Measurements from ENCODE around the gene PPP1R3C. TPM values are rescaled to one million over a fixed set of nuclear protein-coding genes. Genes with fewer than 3 reads are reported as not detected.
A peak's percentile ranks its signal among the peaks of the same experiment; 100 is the strongest.

The PPP1R3C gene
- total and polyA plus RNA-seq, 5 donors from 2014 or later, result not detected

DNA sequence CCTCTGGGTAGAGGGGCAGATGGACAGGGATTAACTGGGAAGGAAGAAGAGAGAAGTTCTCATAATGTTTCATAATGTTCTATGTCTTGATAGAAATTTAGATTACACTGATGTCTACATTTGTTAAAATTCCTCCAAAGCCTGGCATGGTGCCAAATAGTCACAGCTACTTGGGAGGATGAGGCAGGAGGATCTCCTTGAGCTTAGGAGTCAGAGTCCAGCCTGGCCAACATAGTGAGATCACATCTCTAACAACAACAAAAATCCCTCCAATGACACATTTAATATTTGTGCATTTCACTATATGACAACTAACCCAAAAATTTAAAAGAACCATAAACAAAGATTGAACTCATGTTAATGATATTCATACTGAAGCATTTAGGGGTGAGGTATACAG, 33.0 kb upstream of the PPP1R3C start:
- Mint-ChIP-seq H3K4me1 (no peaks in the 10 kb centered on the region), H3K4me3 (no peak overlapping the region), H3K9me3 (peaks cover 0 to 6% (median 0%) of the 10 kb centered on the region in 7 donors), H3K36me3 (no peaks in the 10 kb centered on the region), H3K27ac (peak overlapping the region in 1 of 3 donors; percentile 73), H3K27me3 (peaks cover 17% of the 10 kb centered on the region)
- Histone ChIP-seq H3K27ac (ENCODE audit: insufficient read depth, low read length, poor library complexity, severe bottlenecking) (no peak overlapping the region), H3K27me3 (ENCODE audit: control insufficient read depth, insufficient read depth, low read length) (peaks cover 2% of the 10 kb centered on the region), H3K36me3 (ENCODE audit: control insufficient read depth, insufficient read depth, low read length) (no peaks in the 10 kb centered on the region), H3K4me1 (ENCODE audit: control insufficient read depth, insufficient read depth, low read length, poor library complexity, severe bottlenecking) (no peaks in the 10 kb centered on the region), H3K4me3 (ENCODE audit: low read depth, low read length) (no peak overlapping the region), H3K9me3 (ENCODE audit: control insufficient read depth in 2 of 2, low read length in 2 of 2) (no peaks in the 10 kb centered on the region)
- DNase-seq (no peak), ATAC-seq (ENCODE audit: low read depth in 2 of 2) (no peak)

DNA sequence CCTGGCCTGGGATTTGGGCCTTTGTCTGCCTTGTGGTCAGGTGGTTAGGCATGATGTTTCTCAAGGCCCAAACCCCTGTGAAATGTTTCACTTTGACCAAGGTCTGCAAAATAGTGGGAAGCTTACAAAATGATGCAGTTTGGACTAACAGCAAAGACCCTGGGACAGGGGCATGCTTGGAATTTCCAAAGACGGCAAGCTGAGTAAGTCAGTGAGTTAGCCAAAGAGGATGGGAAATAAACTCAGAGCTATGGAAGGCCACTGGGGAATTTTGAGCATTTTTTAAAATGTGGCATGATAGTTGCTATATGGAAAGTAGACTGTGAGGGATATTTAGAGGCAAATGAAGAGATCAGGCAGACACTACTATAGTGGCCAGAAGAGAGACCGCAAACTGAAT, 31.6 kb upstream of the PPP1R3C start:
- Mint-ChIP-seq H3K27me3 (peaks cover 11% of the 10 kb centered on the region), H3K9me3 (peaks cover 0 to 6% (median 0%) of the 10 kb centered on the region in 7 donors), H3K36me3 (no peaks in the 10 kb centered on the region), H3K27ac (no peak overlapping the region), H3K4me1 (no peaks in the 10 kb centered on the region), H3K4me3 (no peak overlapping the region)
- H3K36me3 ChIP-seq (ENCODE audit: control insufficient read depth, insufficient read depth, low read length), result no peaks in the 10 kb centered on the region
- no peak overlapping the region for H3K27ac ChIP-seq (ENCODE audit: insufficient read depth, low read length, poor library complexity, severe bottlenecking)
- H3K4me3 ChIP-seq (ENCODE audit: low read depth, low read length), result no peak overlapping the region
- H3K4me1 ChIP-seq (ENCODE audit: control insufficient read depth, insufficient read depth, low read length, poor library complexity, severe bottlenecking), result no peaks in the 10 kb centered on the region
- no peaks in the 10 kb centered on the region for H3K9me3 ChIP-seq (ENCODE audit: control insufficient read depth in 2 of 2, low read length in 2 of 2)
- ATAC-seq (ENCODE audit: low read depth in 2 of 2) (no peak), DNase-seq (no peak)
- peaks cover 2% of the 10 kb centered on the region for H3K27me3 ChIP-seq (ENCODE audit: control insufficient read depth, insufficient read depth, low read length)

DNA sequence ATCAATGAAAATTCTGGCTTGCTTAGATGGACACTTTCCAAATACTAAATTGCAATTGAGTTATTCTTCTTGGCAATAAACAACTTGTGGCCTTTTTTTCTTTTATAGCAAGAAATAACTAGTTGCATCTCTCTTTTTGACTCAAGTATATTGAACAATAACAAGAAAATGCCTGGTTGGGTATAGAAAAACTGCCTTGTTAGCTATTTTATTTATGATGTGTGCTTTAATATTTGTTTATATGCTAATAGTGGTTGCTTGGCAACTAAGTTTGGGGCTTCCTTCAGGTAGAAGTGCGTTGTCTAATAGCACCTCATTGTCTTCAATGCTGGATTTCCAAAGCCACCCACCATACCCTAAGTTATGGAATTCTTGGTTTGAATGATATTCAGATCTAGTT, 30.1 kb upstream of the PPP1R3C start:
- Mint-ChIP-seq H3K4me1 (no peaks in the 10 kb centered on the region), H3K27me3 (peaks cover 16% of the 10 kb centered on the region), H3K9me3 (peaks cover 0 to 6% (median 0%) of the 10 kb centered on the region in 7 donors), H3K4me3 (no peak overlapping the region), H3K27ac (no peak overlapping the region), H3K36me3 (no peaks in the 10 kb centered on the region)
- DNase-seq, result no peak
- no peaks in the 10 kb centered on the region for H3K36me3 ChIP-seq (ENCODE audit: control insufficient read depth, insufficient read depth, low read length)
- no peaks in the 10 kb centered on the region for H3K4me1 ChIP-seq (ENCODE audit: control insufficient read depth, insufficient read depth, low read length, poor library complexity, severe bottlenecking)
- no peak overlapping the region for H3K27ac ChIP-seq (ENCODE audit: insufficient read depth, low read length, poor library complexity, severe bottlenecking)
- H3K9me3 ChIP-seq (ENCODE audit: control insufficient read depth in 2 of 2, low read length in 2 of 2), result no peaks in the 10 kb centered on the region
- peaks cover 2% of the 10 kb centered on the region for H3K27me3 ChIP-seq (ENCODE audit: control insufficient read depth, insufficient read depth, low read length)
- H3K4me3 ChIP-seq (ENCODE audit: low read depth, low read length), result no peak overlapping the region
- ATAC-seq (ENCODE audit: low read depth in 2 of 2), result no peak

DNA sequence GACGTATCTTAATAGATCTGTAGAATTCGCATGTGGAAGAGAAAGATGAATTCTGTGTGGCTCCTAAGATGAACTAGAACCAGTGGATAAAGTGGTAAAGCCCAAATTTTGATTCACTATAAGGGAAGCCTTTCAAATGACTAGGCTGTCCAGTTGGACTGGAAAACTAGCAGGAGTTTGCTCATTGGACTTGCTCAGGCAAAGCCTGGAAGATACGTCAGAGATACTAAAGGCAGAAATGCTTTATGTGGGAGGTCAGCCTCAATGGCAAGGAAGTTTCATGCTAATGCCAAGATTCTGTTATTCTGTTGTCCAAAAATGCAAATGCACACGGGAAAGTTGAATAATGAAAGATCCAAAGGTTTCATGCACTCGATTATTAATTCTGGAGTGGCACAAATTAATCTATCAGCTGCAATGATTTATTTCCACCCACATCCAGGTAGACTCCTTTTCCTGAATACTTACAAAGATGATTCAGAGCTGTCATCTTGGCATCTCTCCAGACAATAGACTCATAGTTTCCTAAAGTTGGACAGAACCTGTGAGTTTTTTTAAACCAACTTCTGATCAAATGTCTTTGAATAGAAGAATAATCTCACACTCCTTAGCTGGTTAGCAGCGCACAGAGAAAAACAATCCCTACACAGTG, 20.5 kb upstream of the PPP1R3C start:
- peaks cover 0 to 4% (median 0%) of the 10 kb centered on the region in 7 donors for H3K9me3 Mint-ChIP-seq
- H3K27ac Mint-ChIP-seq, result no peak overlapping the region
- H3K4me1 Mint-ChIP-seq, result no peaks in the 10 kb centered on the region
- ATAC-seq (ENCODE audit: low read depth in 2 of 2) (no peak), DNase-seq (no peak)
- no peak overlapping the region for H3K4me3 Mint-ChIP-seq
- Histone ChIP-seq H3K36me3 (ENCODE audit: control insufficient read depth, insufficient read depth, low read length) (no peaks in the 10 kb centered on the region), H3K9me3 (ENCODE audit: control insufficient read depth in 2 of 2, low read length in 2 of 2) (no peaks in the 10 kb centered on the region), H3K4me1 (ENCODE audit: control insufficient read depth, insufficient read depth, low read length, poor library complexity, severe bottlenecking) (no peaks in the 10 kb centered on the region), H3K27me3 (ENCODE audit: control insufficient read depth, insufficient read depth, low read length) (no peaks in the 10 kb centered on the region), H3K4me3 (ENCODE audit: low read depth, low read length) (no peak overlapping the region), H3K27ac (ENCODE audit: insufficient read depth, low read length, poor library complexity, severe bottlenecking) (no peak overlapping the region)
- H3K36me3 Mint-ChIP-seq, result no peaks in the 10 kb centered on the region
- H3K27me3 Mint-ChIP-seq, result peaks cover 19% of the 10 kb centered on the region

DNA sequence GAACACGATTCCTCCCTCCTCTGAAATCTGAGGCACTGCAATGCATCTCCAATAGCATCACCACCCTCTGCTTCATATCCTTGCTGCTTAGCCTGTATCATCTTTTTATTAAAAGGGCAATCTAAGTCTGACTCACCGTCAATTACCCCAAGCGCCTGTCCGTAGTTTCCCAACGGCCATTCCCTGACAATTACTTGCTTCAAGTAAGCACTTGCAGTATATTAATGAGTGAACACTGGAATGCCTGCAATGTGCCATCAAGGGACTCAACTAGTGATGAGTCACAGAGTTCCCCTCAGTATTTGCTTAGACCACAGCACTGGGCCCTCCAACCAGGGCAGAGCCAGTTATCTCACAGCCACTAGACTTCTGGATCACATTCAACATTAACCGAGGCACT, 19.5 kb upstream of the PPP1R3C start:
- Histone ChIP-seq H3K27ac (ENCODE audit: insufficient read depth, low read length, poor library complexity, severe bottlenecking) (no peak overlapping the region), H3K4me1 (ENCODE audit: control insufficient read depth, insufficient read depth, low read length, poor library complexity, severe bottlenecking) (no peaks in the 10 kb centered on the region), H3K27me3 (ENCODE audit: control insufficient read depth, insufficient read depth, low read length) (no peaks in the 10 kb centered on the region), H3K36me3 (ENCODE audit: control insufficient read depth, insufficient read depth, low read length) (no peaks in the 10 kb centered on the region), H3K9me3 (ENCODE audit: control insufficient read depth in 2 of 2, low read length in 2 of 2) (no peaks in the 10 kb centered on the region), H3K4me3 (ENCODE audit: low read depth, low read length) (no peak overlapping the region)
- H3K4me3 Mint-ChIP-seq, result no peak overlapping the region
- no peaks in the 10 kb centered on the region for H3K4me1 Mint-ChIP-seq
- H3K27ac Mint-ChIP-seq, result no peak overlapping the region
- peaks cover 0 to 4% (median 0%) of the 10 kb centered on the region in 7 donors for H3K9me3 Mint-ChIP-seq
- no peaks in the 10 kb centered on the region for H3K36me3 Mint-ChIP-seq
- H3K27me3 Mint-ChIP-seq, result peaks cover 13% of the 10 kb centered on the region
- DNase-seq, result no peak
- ATAC-seq (ENCODE audit: low read depth in 2 of 2), result no peak

DNA sequence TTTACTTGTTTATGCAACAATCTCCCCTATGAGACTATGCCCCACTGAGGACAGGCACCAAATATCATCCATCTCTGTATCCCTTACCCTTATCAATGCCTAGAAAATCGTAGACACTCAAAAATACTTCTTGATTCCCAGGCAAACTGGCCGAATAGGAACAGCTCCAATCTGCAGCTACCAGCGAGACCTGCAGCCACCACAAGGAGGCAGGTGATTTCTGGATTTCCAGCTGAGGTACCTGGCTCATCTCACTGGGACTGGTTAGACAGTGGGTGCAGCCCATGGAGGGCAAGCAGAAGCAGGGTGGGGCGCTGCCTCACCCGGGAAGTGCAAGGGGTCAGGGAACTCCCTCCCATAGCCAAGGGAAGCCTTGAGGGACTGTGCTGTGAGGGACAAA, 10.8 kb upstream of the PPP1R3C start:
- H3K27me3 Mint-ChIP-seq, result peaks cover 9% of the 10 kb centered on the region

DNA sequence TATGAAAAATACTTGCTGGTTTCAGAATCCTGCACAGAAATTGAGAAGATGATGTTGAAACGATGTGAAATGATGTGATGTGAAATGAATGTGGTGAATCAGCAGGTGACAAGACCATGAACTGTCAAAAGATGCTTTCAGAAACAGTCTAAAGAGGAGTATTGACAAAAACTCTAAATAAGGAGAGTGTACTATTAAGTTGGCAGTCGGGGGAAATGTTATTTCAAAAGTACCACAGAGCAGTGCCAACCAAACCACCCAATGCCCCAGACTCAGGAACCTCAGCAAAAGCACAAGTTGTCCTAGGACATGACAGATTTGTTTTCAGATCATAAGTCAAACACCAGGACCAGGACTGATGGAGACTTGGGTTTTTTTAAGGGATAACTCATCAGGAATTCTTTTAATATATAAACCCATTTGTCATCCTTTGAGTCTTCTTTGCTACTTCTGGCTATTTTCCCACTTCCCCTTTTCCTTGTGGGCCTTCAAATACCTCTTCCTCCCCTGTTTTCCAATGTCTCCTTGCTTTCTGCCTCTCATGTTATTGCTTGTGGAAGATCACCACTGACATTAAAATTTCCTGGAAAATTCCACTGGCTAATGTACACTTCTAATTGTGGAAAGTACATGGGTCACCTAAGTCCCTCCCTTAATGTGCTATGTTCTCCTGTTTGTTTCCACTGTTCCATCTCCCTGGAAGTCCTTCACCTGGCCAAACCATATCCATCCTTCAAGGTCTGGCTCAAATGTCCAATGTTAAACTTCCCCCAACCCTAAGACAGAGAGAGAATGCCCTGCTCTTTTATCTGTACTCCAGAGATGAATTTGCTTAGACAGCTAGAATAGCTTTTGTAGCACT, 10.2 kb upstream of the PPP1R3C start:
- Histone ChIP-seq H3K27ac (ENCODE audit: insufficient read depth, low read length, poor library complexity, severe bottlenecking) (no peak overlapping the region), H3K4me1 (ENCODE audit: control insufficient read depth, insufficient read depth, low read length, poor library complexity, severe bottlenecking) (no peaks in the 10 kb centered on the region), H3K36me3 (ENCODE audit: control insufficient read depth, insufficient read depth, low read length) (no peaks in the 10 kb centered on the region), H3K9me3 (ENCODE audit: control insufficient read depth in 2 of 2, low read length in 2 of 2) (no peaks in the 10 kb centered on the region), H3K27me3 (ENCODE audit: control insufficient read depth, insufficient read depth, low read length) (peaks cover 3% of the 10 kb centered on the region), H3K4me3 (ENCODE audit: low read depth, low read length) (no peak overlapping the region)
- H3K36me3 Mint-ChIP-seq, result no peaks in the 10 kb centered on the region
- no peak overlapping the region for H3K4me3 Mint-ChIP-seq
- no peaks in the 10 kb centered on the region for H3K4me1 Mint-ChIP-seq
- no peak for ATAC-seq (ENCODE audit: low read depth in 2 of 2)
- no peak overlapping the region for H3K27ac Mint-ChIP-seq
- peaks cover 0 to 1% (median 0%) of the 10 kb centered on the region in 7 donors for H3K9me3 Mint-ChIP-seq
- DNase-seq, result no peak
- H3K27me3 Mint-ChIP-seq, result peaks cover 10% of the 10 kb centered on the region

More for the DNA sequence above, 10.8 kb upstream of the PPP1R3C start:
- Mint-ChIP-seq H3K27ac (no peak overlapping the region), H3K4me1 (no peaks in the 10 kb centered on the region), H3K36me3 (no peaks in the 10 kb centered on the region), H3K4me3 (no peak overlapping the region), H3K9me3 (peaks cover 0 to 2% (median 0%) of the 10 kb centered on the region in 7 donors)
- H3K4me3 ChIP-seq (ENCODE audit: low read depth, low read length), result no peak overlapping the region
- H3K4me1 ChIP-seq (ENCODE audit: control insufficient read depth, insufficient read depth, low read length, poor library complexity, severe bottlenecking), result no peaks in the 10 kb centered on the region
- no peaks in the 10 kb centered on the region for H3K36me3 ChIP-seq (ENCODE audit: control insufficient read depth, insufficient read depth, low read length)
- no peaks in the 10 kb centered on the region for H3K9me3 ChIP-seq (ENCODE audit: control insufficient read depth in 2 of 2, low read length in 2 of 2)
- ATAC-seq (ENCODE audit: low read depth in 2 of 2), result no peak
- no peak overlapping the region for H3K27ac ChIP-seq (ENCODE audit: insufficient read depth, low read length, poor library complexity, severe bottlenecking)
- no peak for DNase-seq
- H3K27me3 ChIP-seq (ENCODE audit: control insufficient read depth, insufficient read depth, low read length), result peaks cover 3% of the 10 kb centered on the region
